Spleen (tissue), 7 donors: ENCODE measurements around the gene NUP210L.

Experiments
- POLR2A ChIP-seq, 3 donors: fragments of 450-650 bp; IDR thresholded peaks; one replicate each; pipeline ENCODE4 v1.5.1; 2017; ENCODE audit warnings: antibody characterized with exemption in 3 of 3, mild to moderate bottlenecking in 1 of 3
- POLR2AphosphoS5 ChIP-seq, 3 donors: sonication (generic); formaldehyde crosslinking; IDR thresholded peaks; one replicate each; pipeline ENCODE4 v1.5.1; 2017; ENCODE audit warnings: antibody characterized with exemption in 3 of 3
- TF ChIP-seq, protein P1 (sequence below), 11 experiments: fragments of 200-600 bp in 7 of 11; fragments of 450-650 bp in 4 of 11; sonication (generic) in 4 of 11; IDR thresholded peaks in 8 of 11; conservative IDR thresholded peaks in 3 of 11; 1 replicate in 7 of 11; 2 replicates in 4 of 11; pipeline versions ENCODE4 v1.4.0 to v1.8.0; 2016 to 2021; ENCODE audit warnings: antibody characterized with exemption in 11 of 11, inconsistent platforms in 4 of 11, mild to moderate bottlenecking in 1 of 11
- donor health status: DM: no; HTN: no; CAD: no; lungs with moderate emphysema.
- donor health status: DM: no; HTN: no; CAD: no.
- donor health status: DM: no; HTN: no; CAD: no.

DNA sequence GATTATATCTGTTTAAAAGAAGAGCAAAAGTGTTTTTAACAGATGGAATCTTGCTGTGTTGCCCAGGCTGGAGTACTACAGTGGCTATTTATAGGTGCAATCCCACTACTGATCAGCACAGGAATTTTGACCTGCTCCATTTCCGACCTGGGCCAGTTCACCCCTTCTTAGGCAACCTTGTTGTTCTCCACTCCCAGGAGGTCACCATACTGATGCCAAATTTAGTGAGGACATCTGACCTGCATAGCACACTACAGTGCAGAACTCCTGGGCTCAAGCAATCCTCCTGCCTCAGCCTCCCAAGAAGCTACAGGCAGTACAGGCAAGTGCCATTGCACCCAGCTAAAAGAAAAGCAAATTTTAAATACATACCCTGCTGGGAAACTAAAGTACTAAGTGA is 11.3 kb upstream of the NUP210L start:
- TF ChIP-seq, protein P1, sequence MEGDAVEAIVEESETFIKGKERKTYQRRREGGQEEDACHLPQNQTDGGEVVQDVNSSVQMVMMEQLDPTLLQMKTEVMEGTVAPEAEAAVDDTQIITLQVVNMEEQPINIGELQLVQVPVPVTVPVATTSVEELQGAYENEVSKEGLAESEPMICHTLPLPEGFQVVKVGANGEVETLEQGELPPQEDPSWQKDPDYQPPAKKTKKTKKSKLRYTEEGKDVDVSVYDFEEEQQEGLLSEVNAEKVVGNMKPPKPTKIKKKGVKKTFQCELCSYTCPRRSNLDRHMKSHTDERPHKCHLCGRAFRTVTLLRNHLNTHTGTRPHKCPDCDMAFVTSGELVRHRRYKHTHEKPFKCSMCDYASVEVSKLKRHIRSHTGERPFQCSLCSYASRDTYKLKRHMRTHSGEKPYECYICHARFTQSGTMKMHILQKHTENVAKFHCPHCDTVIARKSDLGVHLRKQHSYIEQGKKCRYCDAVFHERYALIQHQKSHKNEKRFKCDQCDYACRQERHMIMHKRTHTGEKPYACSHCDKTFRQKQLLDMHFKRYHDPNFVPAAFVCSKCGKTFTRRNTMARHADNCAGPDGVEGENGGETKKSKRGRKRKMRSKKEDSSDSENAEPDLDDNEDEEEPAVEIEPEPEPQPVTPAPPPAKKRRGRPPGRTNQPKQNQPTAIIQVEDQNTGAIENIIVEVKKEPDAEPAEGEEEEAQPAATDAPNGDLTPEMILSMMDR (IDR thresholded peaks at IDR 0.05 in 8 of 11, conservative IDR thresholded peaks at IDR 0.05 in 3 of 11), result no peak
- TF ChIP-seq POLR2A (IDR thresholded peaks at IDR 0.05) (no peak), POLR2AphosphoS5 (IDR thresholded peaks at IDR 0.05) (no peak)
